SU-DHL-6 (cell line): ENCODE results near the gene CTDSPL2.

Experiments
- H2AFZ ChIP-seq: fragments of 200-600 bp; sonication (generic); 2 replicates; pipeline ENCODE4 v1.6.1; 2014; ENCODE audit warnings: low read depth, mild to moderate bottlenecking, moderate library complexity, mixed read lengths, antibody characterized with exemption, low read length; ENCODE audit not compliant: severe bottlenecking
- H3F3A ChIP-seq: fragments of 200-600 bp; shearing (Covaris generic); 2 replicates; pipeline ENCODE4 v1.6.0; 2016; ENCODE audit warnings: antibody characterized with exemption, mild to moderate bottlenecking; ENCODE audit not compliant: insufficient read depth
- H3K27ac ChIP-seq: fragments of 200-600 bp; sonication (generic); 2 replicates; pipeline ENCODE4 v1.5.1; 2016; ENCODE audit warnings: low read depth, mild to moderate bottlenecking, low read length, moderate library complexity, mixed read lengths
- H3K27me3 ChIP-seq: fragments of 200-600 bp; sonication (generic), shearing (Covaris generic); 2 replicates; pipeline ENCODE4 v1.6.0; 2014; ENCODE audit warnings: mild to moderate bottlenecking, low read length
- H3K36me3 ChIP-seq: fragments of 200-600 bp; sonication (generic); 2 replicates; pipeline ENCODE4 v1.6.1; 2014; ENCODE audit warnings: mild to moderate bottlenecking, low read length, mixed read lengths
- H3K4me2 ChIP-seq: fragments of 300-600, 200-600 bp; shearing (Covaris generic), sonication (generic); 2 replicates; pipeline ENCODE4 v1.6.0; 2014; ENCODE audit warnings: low read length, low read depth, mild to moderate bottlenecking; ENCODE audit not compliant: poor library complexity, severe bottlenecking
- H3K4me3 ChIP-seq: fragments of 200-600 bp; sonication (generic); 2 replicates; pipeline ENCODE4 v1.5.1; 2014; ENCODE audit warnings: antibody characterized with exemption, low read length, mild to moderate bottlenecking, mixed read lengths; ENCODE audit not compliant: insufficient read depth, poor library complexity, severe bottlenecking
- H3K79me2 ChIP-seq: fragments of 200-600 bp; sonication (generic); 2 replicates; pipeline ENCODE4 v1.6.1; 2014; ENCODE audit warnings: mild to moderate bottlenecking, low read length, moderate library complexity; ENCODE audit not compliant: insufficient read depth
- H3K9ac ChIP-seq: fragments of 200-600 bp; sonication (generic); 2 replicates; pipeline ENCODE4 v1.7.0; 2014; ENCODE audit warnings: mild to moderate bottlenecking, low read length
- H3K9me2 ChIP-seq: fragments of 200-600 bp; sonication (generic); replicated peaks from 2 replicates; pipeline ENCODE4 v1.6.1; 2014; ENCODE audit warnings: low read length; ENCODE audit not compliant: insufficient read depth
- H3K9me3 ChIP-seq: fragments of 200-600 bp; sonication (generic); 2 replicates; pipeline ENCODE4 v1.6.1; 2014; ENCODE audit warnings: low read length, mixed read lengths; ENCODE audit not compliant: insufficient read depth
- H4K20me1 ChIP-seq: fragments of 200-600 bp; sonication (generic); 2 replicates; pipeline ENCODE4 v1.6.1; 2014; ENCODE audit warnings: low read depth, mild to moderate bottlenecking, antibody characterized with exemption, low read length, moderate library complexity, mixed read lengths
- EZH2phosphoT487 ChIP-seq: fragments of 200-600 bp; sonication (generic), shearing (Covaris generic); conservative IDR thresholded peaks from 2 replicates; pipeline ENCODE4 v1.6.1; 2018; ENCODE audit warnings: mild to moderate bottlenecking, antibody characterized with exemption, low read length, moderate library complexity, mixed read lengths
- TF ChIP-seq, protein P1 (sequence below): fragments of 200-600 bp; sonication (generic); IDR thresholded peaks from one replicate; pipeline ENCODE4 v1.5.1; 2017; ENCODE audit warnings: antibody characterized with exemption, mild to moderate bottlenecking, low read length, moderate library complexity; ENCODE audit not compliant: insufficient read depth, poor library complexity, severe bottlenecking

The CTDSPL2 gene

GRCh38 chr15:44441095-44441501, 13.7 kb downstream of the CTDSPL2 start:
- Histone ChIP-seq H3K9me2 (no peaks in the 10 kb centered on the region), H3K79me2 (peaks cover 100% of the 10 kb centered on the region), H3K4me3 (no peak overlapping the region), H3F3A (peaks cover 5% of the 10 kb centered on the region; the same call in 1 of the 2 replicates), H3K9me3 (no peaks in the 10 kb centered on the region), H3K27ac (no peak overlapping the region), H2AFZ (no peak overlapping the region), H3K4me2 (no peak overlapping the region), H3K27me3 (no peaks in the 10 kb centered on the region), H3K36me3 (peaks cover 3% of the 10 kb centered on the region; the same call in 1 of the 2 replicates), H4K20me1 (peaks cover 53% of the 10 kb centered on the region), H3K9ac (no peak overlapping the region)
- no peak for TF ChIP-seq EZH2phosphoT487
- TF ChIP-seq, protein P1, sequence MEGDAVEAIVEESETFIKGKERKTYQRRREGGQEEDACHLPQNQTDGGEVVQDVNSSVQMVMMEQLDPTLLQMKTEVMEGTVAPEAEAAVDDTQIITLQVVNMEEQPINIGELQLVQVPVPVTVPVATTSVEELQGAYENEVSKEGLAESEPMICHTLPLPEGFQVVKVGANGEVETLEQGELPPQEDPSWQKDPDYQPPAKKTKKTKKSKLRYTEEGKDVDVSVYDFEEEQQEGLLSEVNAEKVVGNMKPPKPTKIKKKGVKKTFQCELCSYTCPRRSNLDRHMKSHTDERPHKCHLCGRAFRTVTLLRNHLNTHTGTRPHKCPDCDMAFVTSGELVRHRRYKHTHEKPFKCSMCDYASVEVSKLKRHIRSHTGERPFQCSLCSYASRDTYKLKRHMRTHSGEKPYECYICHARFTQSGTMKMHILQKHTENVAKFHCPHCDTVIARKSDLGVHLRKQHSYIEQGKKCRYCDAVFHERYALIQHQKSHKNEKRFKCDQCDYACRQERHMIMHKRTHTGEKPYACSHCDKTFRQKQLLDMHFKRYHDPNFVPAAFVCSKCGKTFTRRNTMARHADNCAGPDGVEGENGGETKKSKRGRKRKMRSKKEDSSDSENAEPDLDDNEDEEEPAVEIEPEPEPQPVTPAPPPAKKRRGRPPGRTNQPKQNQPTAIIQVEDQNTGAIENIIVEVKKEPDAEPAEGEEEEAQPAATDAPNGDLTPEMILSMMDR, result no peak

DNA sequence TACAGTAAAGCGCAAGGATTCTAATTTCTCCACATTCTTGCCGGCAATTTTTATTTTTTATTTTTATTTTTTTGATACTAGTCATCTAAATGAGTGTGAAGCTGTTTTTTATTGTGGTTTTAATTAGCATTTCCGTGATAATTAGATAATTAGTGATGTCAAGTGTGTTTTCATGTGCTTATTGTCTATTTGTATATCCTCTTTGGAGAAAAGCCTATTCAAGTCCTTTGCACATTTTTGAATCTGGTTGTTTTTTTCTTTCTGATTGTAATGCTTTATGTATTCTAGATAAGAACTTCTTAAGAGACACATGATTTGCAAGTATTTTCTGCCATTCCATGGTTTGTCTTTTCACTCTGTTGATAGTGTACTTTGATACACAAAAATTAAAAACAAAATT, 16.1 kb downstream of the CTDSPL2 start:
- no peaks in the 10 kb centered on the region for H3K27me3 ChIP-seq
- peaks cover 100% of the 10 kb centered on the region for H3K79me2 ChIP-seq
- H3K4me2 ChIP-seq, result no peak overlapping the region
- no peak for TF ChIP-seq EZH2phosphoT487
- TF ChIP-seq, protein P1, result no peak
- H3K9me3 ChIP-seq, result no peaks in the 10 kb centered on the region
- peaks cover 49% of the 10 kb centered on the region for H4K20me1 ChIP-seq
- H3K27ac ChIP-seq, result no peak overlapping the region
- H2AFZ ChIP-seq, result no peak overlapping the region
- H3K9ac ChIP-seq, result no peak overlapping the region
- H3K36me3 ChIP-seq, result peaks cover 3% of the 10 kb centered on the region; the same call in 1 of the 2 replicates
- H3K9me2 ChIP-seq, result no peaks in the 10 kb centered on the region
- H3F3A ChIP-seq, result peaks cover 5% of the 10 kb centered on the region; the same call in 1 of the 2 replicates
- no peak overlapping the region for H3K4me3 ChIP-seq

DNA sequence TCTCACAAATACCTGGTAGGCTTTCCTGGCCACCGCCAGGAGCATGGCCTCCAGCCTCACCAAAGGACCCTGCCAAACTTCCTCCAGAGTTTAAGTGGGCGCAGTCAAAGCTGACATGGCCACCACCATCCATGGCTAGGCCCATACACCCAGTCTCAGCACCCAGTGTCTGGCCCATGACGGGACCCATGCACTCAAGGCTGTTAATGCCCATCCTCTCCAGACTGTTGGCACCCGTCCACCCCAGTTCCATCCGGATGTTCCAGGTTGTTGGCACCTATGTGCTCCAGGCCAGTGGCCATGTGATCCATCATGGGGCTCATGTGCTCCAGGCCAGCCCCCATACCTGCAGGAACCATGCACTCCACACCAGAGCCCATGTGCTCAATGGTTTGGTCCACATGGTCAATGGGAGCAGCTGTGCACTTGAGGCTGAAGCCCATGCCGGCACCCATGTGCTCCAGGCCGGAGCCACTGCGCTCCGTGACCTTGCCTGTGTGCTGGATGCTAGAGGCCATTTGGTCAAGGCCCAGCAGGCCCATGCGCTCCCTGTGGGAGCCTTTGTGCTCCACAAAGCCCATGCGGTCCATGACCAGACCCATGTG, 20.4 kb downstream of the CTDSPL2 start:
- Histone ChIP-seq H3K27ac (no peak overlapping the region), H3F3A (peaks cover 15% of the 10 kb centered on the region; the same call in 1 of the 2 replicates), H3K9ac (no peak overlapping the region), H3K4me2 (no peak overlapping the region), H2AFZ (no peak overlapping the region), H3K27me3 (no peaks in the 10 kb centered on the region), H3K9me2 (no peaks in the 10 kb centered on the region), H4K20me1 (peaks cover 32% of the 10 kb centered on the region), H3K4me3 (no peak overlapping the region), H3K79me2 (peaks cover 100% of the 10 kb centered on the region), H3K36me3 (peaks cover 3% of the 10 kb centered on the region; the same call in 1 of the 2 replicates), H3K9me3 (no peaks in the 10 kb centered on the region)
- no peak for TF ChIP-seq EZH2phosphoT487
- TF ChIP-seq, protein P1, result no peak
